HTR-8/SVneo (cell line): Measurements from ENCODE around the gene ROBO2.

Experiments
- DNase-seq: peaks from one replicate; pipeline ENCODE4 v3.0.0; 2011; ENCODE audit warnings: low spot score, mixed read lengths; ENCODE audit not compliant: insufficient read length
- FAIRE-seq: peaks from 2 replicates; lab custom pipeline; 2011; peaks lifted over from hg19 to GRCh38; lab: Jason Lieb, UNC

Gene ROBO2

GRCh38 chr3:77179762-77180161 is 139.9 kb downstream of the ROBO2 start:
- no peak for FAIRE-seq
- no peak for DNase-seq

- FAIRE-seq: no peak
- no peak for DNase-seq
Measured at GRCh38 chr3:77182341-77182740, 142.4 kb downstream of the ROBO2 start.

GRCh38 chr3:77186319-77186718 is 146.4 kb downstream of the ROBO2 start:
- DNase-seq (no peak), FAIRE-seq (no peak)

- DNase-seq (peak; percentile 0), FAIRE-seq (no peak)
Measured at GRCh38 chr3:77186728-77187127, 146.8 kb downstream of the ROBO2 start.

- no peak for FAIRE-seq
Measured at GRCh38 chr3:77188210-77188609, 148.3 kb downstream of the ROBO2 start.

GRCh38 chr3:77189258-77189657 is 149.4 kb downstream of the ROBO2 start:
- no peak for FAIRE-seq
- DNase-seq: no peak

More at GRCh38 chr3:77188210-77188609, 148.3 kb downstream of the ROBO2 start:
- no peak for DNase-seq

- FAIRE-seq: no peak
- no peak for DNase-seq
Measured at GRCh38 chr3:77189684-77190083, 149.8 kb downstream of the ROBO2 start.

GRCh38 chr3:77190374-77190773 is 150.5 kb downstream of the ROBO2 start:
- DNase-seq: no peak
- no peak for FAIRE-seq

GRCh38 chr3:77191014-77191413 is 151.1 kb downstream of the ROBO2 start:
- DNase-seq (no peak), FAIRE-seq (no peak)

- DNase-seq: no peak
- no peak for FAIRE-seq
Measured at GRCh38 chr3:77191640-77192039, 151.7 kb downstream of the ROBO2 start.

- DNase-seq (no peak), FAIRE-seq (no peak)
Measured at GRCh38 chr3:77195766-77196545, 156.1 kb downstream of the ROBO2 start.

GRCh38 chr3:77197408-77197807 is 157.5 kb downstream of the ROBO2 start:
- DNase-seq (no peak), FAIRE-seq (no peak)

- no peak for DNase-seq
- FAIRE-seq: no peak
Measured at GRCh38 chr3:77203851-77204250, 164.0 kb downstream of the ROBO2 start.

- FAIRE-seq: no peak
- DNase-seq: no peak
Measured at GRCh38 chr3:77204788-77205187, 164.9 kb downstream of the ROBO2 start.

GRCh38 chr3:77207753-77208152 is 167.9 kb downstream of the ROBO2 start:
- FAIRE-seq: no peak
- no peak for DNase-seq

GRCh38 chr3:77222701-77223100 is 182.8 kb downstream of the ROBO2 start:
- FAIRE-seq (no peak), DNase-seq (no peak)

- DNase-seq (no peak), FAIRE-seq (no peak)
Measured at GRCh38 chr3:77227567-77227966, 187.7 kb downstream of the ROBO2 start.

GRCh38 chr3:77232557-77232956 is 192.7 kb downstream of the ROBO2 start:
- no peak for DNase-seq
- FAIRE-seq: no peak

GRCh38 chr3:77234004-77234403 is 194.1 kb downstream of the ROBO2 start:
- FAIRE-seq (no peak), DNase-seq (no peak)

GRCh38 chr3:77236118-77236517 is 196.2 kb downstream of the ROBO2 start:
- FAIRE-seq (no peak), DNase-seq (no peak)

- DNase-seq: no peak
- FAIRE-seq: no peak
Measured at GRCh38 chr3:77240072-77240650, 200.3 kb downstream of the ROBO2 start.

GRCh38 chr3:77242371-77242770 is 202.5 kb downstream of the ROBO2 start:
- no peak for FAIRE-seq
- DNase-seq: no peak
